ENCODE data around the gene GALM. TPM values are rescaled to one million over a fixed set of nuclear protein-coding genes. Genes with fewer than 3 reads are reported as not detected.

Gene GALM
- total and polyA plus RNA-seq, 2 of the 13 experiments (the other 11 are each of a cell fraction or from before 2014, with no cell fraction given) = 65.5 to 90.0 TPM

GRCh38 chr2:38697116-38697840, 31.4 kb downstream of the GALM start (continued):
- TF ChIP-seq THRA (CRISPR knock-in tag; IDR thresholded peaks at IDR 0.05; ENCODE audit: borderline replicate concordance) (no peak), ZNF558 (CRISPR knock-in tag; IDR thresholded peaks at IDR 0.05; ENCODE audit: borderline replicate concordance) (no peak)

- peaks cover 15% of the 10 kb centered on the region for H3K4me1 ChIP-seq (ENCODE audit: insufficient read depth, low read length)
- intact Hi-C loops (cut with micrococcal nuclease; ENCODE audit: unreplicated experiment) (no loop called here), in situ Hi-C loops (cut with HindIII; ENCODE audit: extremely low pct_ligation_motif_present, low pct_unique_long_range_greater_than_20kb) (no loop called here)
- BruUV-seq (replicated peaks) = no TSS peak
- H3K79me2 ChIP-seq (ENCODE audit: insufficient read depth, low read length) = peaks cover 22% of the 10 kb centered on the region
- no peak overlapping the region for H3K4me2 ChIP-seq (ENCODE audit: low read depth, low read length)
- TF ChIP-seq ZNF891 (CRISPR knock-in tag; IDR thresholded peaks at IDR 0.05) (no peak), ZNF121 (CRISPR knock-in tag; IDR thresholded peaks at IDR 0.05) (peak; percentile 77), ZNF275 (CRISPR knock-in tag; IDR thresholded peaks at IDR 0.05; ENCODE audit: borderline replicate concordance) (no peak), ZNF7 (CRISPR knock-in tag; IDR thresholded peaks at IDR 0.05) (peak; percentile 67; the same call in 1 of the 2 replicates), NFIC (IDR thresholded peaks at IDR 0.05; ENCODE audit: low read length) (no peak), CENPBD1 (CRISPR knock-in tag; IDR thresholded peaks at IDR 0.05; ENCODE audit: borderline replicate concordance, low read depth) (no peak), ZNF589 (CRISPR knock-in tag; conservative IDR thresholded peaks at IDR 0.05) (no peak), MAFF (IDR thresholded peaks at IDR 0.05; ENCODE audit: low read depth, low read length) (no peak), HBP1 (CRISPR knock-in tag; IDR thresholded peaks at IDR 0.05; ENCODE audit: low read depth) (no peak), ZNF556 (CRISPR knock-in tag; IDR thresholded peaks at IDR 0.05; ENCODE audit: borderline replicate concordance) (no peak), ZNF704 (CRISPR knock-in tag; IDR thresholded peaks at IDR 0.05; ENCODE audit: borderline replicate concordance) (no peak), KLF6 (CRISPR knock-in tag; IDR thresholded peaks at IDR 0.05) (no peak), ZFAT (CRISPR knock-in tag; conservative IDR thresholded peaks at IDR 0.05) (no peak)
- TF ChIP-seq, protein P1, sequence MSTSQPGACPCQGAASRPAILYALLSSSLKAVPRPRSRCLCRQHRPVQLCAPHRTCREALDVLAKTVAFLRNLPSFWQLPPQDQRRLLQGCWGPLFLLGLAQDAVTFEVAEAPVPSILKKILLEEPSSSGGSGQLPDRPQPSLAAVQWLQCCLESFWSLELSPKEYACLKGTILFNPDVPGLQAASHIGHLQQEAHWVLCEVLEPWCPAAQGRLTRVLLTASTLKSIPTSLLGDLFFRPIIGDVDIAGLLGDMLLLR (CRISPR knock-in tag; IDR thresholded peaks at IDR 0.05) = no peak
- H3K9ac ChIP-seq (ENCODE audit: insufficient read depth, low read depth, low read length) = no peak overlapping the region
- no peaks in the 10 kb centered on the region for H3K9me3 ChIP-seq (ENCODE audit: low read length)
- H3K27ac ChIP-seq (ENCODE audit: extremely low read length, insufficient read depth, low read length) = no peak overlapping the region
- FAIRE-seq (no peak), DNase-seq (ENCODE audit: low spot score) (no peak), ATAC-seq (no peak)
- H3K4me3 ChIP-seq (replicated peaks in 1 of 3; ENCODE audit: insufficient read depth in 1 of 3, low read depth in 2 of 3, low read length in 3 of 3) = no peak overlapping the region
- H4K20me1 ChIP-seq (ENCODE audit: insufficient read depth, low read length) = 0 out of 2 replicates have a peak, but pooled peaks cover 2% of the 10 kb centered on the region
- 98% methylated on average over 5 of the region's 5 CpGs for WGBS (ENCODE audit: low lambda C conversion rate)
- peaks cover 14 to 36% of the 10 kb centered on the region in 2 experiments for H3K36me3 ChIP-seq (replicated peaks in 1 of 2; ENCODE audit: control insufficient read depth in 1 of 2, insufficient read depth in 2 of 2, low read length in 2 of 2)
- POLR2A ChIA-PET = interaction anchor here (1.0 kb wide), 1 partner anchor 12 kb away, joined by 3 read pairs; no protein-coding TSS in a partner anchor
- no peaks in the 10 kb centered on the region for H3K27me3 ChIP-seq (ENCODE audit: control insufficient read depth in 1 of 2, insufficient read depth in 2 of 2, low read length in 2 of 2)
- CTCF ChIA-PET (ENCODE audit: low intra/inter-chr PET ratio, low total read pairs) = no interaction called here
- no peak overlapping the region for H2AFZ ChIP-seq (ENCODE audit: low read length)
These were observed 32.6 kb downstream of the GALM start for GRCh38 chr2:38698467-38699003.

All from HepG2 (cell line).